Umbilical cord (tissue), 2 donors: ENCODE data around the gene KMT2E. TPM values are rescaled to one million over a fixed set of nuclear protein-coding genes. Genes with fewer than 3 reads are reported as not detected.

Experiments used
- DNase-seq: peaks from one replicate; pipeline ENCODE4 v3.0.0-alpha.2; 2015; ENCODE audit warnings: low spot score
- total RNA-seq: library from RNA; depleted of rRNA; stranded (reverse); fragments of >200 nt; gene quantifications from one replicate; pipeline ENCODE4 v1.2.3, GENCODE V29; 2014; ENCODE audit warnings: low replicate concordance; ENCODE audit not compliant: insufficient read depth

Gene KMT2E
- total RNA-seq, 1 donor from 2014 or later: 168 TPM

DNA sequence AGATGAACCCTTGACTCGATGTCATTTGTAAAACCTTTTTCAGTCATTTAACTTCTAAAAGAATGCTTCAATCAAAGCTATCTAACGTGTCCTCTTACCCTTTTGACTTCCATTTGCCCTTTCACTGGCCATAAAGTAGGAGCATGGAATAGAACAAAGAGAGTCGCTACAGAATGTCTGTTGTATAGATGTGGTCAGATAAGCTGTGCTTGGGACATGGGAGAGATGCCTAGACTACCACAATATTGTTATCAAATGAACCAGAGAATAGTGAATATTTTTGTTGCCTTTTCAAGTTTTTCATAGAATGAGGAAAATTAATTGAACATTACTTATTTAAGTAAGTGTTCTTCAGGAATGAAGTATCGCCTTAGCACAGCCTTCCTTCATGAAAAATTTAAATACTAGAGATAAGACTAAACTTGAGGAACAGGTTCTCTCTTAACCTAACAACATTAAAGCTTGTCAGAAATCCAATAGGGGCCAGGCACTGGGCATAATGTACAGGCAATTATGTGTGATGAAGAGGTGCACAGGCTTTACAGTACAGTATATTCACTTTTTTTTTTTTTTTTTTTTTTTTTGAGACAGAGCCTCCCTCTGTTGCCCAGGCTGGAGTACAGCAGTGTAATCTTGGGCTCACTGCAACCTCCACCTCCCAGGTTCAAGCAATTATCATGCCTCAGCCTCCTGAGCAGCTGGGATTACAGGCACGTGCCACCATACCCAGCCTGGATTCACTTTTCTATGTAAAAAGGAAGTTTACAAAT lies 7.5 kb upstream of the KMT2E start:
- DNase-seq: peak; percentile 50

DNA sequence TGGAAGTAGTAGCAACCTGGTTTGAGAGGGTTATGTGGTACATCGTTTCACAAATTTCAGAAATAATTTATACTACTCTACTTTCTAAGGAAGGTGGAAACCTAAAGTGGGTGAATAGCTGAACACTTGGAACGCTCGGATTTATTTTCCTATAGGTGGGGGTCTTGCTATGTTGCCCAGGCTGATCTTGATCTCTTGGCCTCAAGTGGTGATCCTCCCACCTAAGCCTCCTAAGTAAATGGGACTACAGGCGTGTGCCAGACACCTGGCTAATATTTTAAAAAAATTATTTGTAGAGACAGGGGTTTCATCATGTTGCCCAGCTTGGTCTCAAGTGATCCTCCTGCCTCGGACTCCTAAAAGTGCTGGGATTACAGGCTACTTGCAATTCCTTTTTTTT lies 6.7 kb upstream of the KMT2E start:
- DNase-seq: no peak

DNA sequence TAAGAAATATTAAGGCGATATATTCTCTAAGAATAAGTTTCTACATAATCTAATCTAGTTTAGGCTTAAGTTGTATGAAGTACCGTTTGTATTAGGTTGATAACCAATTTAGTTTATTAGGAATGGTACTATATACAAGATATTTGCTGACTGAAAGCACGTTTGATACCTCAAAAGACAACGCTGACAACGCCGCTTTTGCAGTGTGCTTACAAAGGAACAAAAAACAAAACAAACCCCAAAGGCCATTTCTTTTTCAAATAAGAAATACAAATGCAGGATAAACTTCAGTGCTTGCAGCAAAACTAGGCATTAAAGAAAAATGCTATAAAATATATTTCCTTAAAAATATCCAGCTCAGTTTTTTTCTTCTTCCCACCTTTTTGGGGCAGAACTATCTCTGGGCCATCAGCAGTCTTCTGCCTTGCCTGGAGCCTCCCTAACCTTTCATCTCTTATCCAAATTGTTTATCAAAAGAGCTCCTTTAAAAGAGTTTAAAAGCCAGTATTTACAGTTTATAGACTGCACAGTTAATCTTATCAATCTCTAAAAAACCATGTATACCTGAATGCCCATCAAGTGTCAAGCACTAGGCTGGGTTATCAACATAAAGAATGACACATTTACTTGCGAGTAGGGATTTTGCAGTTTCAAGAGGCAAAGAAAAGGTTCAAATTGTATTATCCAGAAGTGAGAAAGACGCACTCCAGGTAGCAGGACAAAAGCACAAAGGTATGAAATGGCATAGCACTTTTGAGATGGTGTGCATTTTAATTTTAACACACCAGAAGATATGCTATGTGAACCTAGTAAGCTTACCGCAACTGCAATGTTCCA lies 4.1 kb upstream of the KMT2E start:
- DNase-seq: no peak

DNA sequence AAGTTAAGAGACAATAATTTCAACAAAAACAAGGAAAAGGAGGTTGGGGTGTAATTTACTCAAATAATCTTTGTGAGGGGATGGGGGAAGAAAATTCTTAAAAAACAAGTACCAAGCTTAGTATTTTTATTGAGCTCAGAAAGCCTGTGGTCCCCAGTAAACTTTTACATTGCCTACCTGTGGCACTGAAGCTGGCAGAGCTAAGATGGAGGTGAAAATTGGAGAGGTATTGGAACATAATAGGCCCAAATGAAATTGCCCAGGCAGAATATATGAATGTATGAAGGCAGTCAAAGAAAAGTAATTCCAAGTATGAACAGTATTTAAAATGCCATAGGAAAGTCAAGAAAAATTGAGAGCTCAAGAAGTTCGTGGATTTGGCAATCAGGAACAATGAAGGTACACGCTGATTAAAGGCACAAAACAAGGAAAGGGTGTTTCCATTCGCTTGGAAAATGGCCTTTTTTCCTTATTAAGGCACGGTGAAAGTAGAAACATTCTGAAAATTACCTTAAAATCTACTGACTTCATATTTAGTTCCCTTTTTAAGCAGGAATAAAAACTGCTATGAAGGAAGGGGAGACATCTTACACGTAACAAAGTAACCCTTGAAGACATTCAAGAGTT lies 3.4 kb upstream of the KMT2E start:
- DNase-seq: no peak

DNA sequence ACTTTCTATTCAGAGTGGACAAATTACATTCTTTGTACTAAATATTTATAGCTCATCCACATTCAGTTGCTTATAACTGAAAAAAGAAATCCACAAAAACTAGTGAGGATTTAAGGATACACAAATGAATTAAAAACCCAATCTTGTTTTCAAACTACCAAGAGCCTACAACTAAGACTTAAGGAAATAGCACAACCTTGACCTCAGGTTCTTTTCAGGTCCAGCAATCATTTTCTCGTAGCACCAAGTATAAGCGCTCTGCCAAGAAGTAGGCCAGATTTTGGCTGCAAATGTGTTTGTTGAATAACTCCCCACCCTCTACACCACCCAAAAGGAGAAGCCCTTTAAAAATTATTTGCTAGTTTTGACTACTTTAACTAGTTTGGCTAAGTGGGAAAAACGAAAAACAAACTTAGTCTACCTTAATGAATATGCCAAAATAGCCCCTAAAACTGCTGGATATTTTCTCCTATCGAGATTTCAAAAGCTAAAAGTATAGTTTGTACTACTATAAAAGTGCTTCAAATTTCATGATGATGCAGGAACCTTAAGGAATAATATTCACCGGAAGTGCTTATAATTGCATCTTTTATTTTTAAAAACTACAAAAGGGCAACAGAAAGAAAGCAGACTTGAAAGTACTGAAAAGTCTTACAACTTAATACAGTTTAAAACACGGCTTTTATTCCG lies 2.7 kb upstream of the KMT2E start:
- DNase-seq: peak; percentile 40

DNA sequence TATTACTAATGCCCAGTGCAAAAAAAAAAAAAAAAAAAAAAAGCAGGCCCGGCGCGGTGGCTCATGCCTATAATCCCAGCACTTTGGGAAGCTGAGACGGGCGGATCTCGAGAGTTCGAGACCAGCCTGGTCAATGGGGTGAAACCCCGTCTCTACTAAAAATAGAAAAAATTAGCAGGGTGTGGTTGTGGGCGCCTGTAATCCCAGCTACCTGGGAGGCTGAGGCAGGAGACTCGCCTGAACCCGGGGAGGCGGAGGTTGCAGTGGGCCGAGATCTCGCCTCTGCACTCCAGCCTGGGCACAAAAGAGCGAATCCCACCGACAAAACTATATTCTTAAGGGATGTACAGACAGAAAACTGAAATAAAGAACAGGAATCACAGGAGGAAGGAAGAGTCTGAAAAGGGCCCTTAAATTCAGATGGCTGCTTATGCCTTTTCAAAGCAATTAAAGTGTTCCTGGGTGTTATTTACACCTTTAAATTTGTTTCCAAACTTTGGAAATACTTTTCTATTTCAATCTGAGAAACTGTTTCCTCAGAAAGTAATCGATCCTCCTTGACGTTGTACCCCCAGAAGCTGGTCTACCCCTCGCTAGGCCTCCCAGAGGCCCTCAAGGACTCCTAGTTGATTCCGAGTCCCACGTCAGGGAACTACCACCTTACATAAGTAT lies 2.0 kb upstream of the KMT2E start:
- peak; percentile 28 for DNase-seq

DNA sequence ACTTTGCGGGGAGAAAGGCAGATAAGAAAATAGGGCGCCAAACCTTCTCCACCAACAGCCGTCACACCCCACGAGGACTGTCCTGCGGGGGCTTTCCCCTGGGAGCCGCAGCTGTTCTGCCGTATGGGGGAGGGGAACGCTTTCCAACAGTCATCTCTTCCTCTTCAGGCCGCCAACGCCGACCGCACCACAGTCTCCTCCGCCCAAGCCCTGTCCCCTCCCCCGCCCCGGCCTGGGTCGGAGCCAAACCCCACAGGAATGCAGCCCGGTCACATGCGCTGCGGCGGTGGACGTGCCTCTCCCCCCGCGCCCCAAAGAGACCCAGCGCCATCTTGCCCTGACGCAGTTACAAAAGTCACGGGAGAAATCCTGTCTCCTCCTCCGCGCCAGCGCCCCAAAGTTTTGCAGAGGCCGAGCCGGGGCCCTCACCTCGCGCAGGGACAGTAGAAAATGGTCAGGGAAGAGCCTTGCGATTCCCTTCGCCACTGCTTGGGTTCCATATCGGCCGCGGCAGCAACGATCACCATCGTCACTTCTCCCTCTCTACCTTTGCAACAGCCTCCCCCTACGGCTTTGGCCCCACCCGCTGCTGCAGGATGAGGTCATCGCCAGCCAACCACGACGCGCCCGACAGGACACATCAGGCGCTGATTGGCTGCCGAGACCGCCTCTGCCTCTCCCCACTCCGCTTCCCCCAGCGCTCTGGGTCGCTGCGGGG lies 1.3 kb upstream of the KMT2E start:
- DNase-seq: peak; percentile 99

DNA sequence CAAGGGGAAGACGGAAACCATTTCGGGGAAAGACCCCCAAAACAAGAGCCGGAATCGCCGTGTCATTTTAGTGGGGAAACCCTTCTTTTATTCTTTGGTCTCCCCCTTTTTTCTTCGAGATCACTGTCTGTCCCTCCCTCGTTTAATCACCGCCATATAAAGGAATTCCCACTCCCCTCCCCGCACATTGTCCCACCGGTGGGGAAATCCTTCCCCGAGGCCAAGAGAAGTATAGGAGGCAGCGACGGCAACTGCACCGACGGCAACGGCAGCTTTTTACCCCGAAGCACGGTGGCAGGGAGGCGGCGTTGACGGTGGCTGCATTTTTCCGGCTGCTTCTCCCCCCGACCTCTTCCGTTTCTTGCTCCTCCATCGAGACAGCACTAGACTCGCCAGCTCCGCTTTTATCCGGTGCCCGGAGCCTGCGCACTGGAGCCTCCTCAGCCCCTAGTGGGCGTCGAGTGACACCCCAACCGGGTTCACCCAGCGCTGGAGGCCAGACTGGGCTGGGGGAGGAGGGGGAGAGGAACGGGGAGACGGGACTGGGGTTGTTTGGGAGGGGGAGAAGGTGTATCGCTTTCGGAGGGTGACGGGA lies 687 bp upstream of the KMT2E start:
- peak; percentile 98 for DNase-seq

DNA sequence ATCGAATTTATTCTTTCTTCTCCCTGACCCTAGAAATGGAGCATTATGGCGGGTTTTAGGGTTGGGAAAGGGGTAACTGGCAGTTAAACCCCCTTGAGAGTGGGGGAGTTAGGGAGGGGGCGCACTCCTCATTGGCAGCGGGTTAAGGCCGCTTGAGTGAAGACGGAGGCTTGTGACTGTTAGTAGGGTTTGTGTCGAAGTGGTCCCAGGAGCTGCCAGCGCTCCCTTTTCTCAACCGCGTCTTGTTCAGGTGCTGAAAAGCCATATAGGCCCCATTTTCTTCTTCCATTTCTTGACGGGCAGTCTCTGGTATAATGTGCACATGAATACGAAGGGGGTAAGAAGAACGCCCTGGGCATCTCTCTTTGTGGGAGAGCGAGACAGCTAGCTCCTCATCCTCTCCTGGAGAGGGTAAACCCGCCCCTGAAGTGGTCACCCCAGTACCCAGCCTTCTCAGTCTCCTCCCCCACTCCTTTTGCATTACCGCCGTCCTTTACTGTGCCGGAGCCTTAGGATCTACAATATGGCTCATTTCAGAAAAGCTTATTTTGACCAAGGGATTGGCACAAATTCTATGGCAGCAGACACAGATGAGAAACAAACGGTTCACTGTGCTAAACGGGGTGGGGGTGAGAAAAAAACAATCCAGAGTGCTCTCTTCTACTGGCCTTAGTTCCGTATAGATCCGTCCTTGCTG lies 836 bp downstream of the KMT2E start:
- peak; percentile 84 for DNase-seq

DNA sequence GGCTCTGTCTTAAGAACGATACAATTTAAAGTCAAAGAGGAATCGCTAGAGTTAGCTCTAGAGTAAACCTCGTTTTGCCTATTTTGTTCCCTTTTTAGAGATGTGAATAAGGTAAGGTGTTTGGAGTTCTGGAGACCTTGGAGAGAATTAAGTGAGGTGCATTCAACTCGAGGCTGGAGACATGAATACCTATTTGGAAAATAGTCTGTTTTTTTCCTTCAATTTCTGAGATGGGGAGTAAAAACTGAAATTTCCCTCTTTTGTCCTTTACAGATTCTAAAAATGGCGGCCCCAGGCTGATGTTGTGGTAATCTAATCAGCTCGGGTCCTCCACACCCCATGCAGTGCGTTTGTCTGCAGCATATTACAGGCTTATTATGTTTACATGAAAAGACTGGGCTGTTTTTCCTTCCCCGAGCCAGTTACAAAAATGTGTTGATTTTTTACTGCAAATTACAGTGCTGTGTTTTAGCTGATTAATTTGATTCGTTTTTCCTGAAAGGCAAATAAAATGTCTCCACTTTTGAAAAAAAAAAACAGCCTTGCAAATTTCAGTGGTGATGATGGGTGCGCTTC lies 1.5 kb downstream of the KMT2E start:
- DNase-seq: peak; percentile 61

DNA sequence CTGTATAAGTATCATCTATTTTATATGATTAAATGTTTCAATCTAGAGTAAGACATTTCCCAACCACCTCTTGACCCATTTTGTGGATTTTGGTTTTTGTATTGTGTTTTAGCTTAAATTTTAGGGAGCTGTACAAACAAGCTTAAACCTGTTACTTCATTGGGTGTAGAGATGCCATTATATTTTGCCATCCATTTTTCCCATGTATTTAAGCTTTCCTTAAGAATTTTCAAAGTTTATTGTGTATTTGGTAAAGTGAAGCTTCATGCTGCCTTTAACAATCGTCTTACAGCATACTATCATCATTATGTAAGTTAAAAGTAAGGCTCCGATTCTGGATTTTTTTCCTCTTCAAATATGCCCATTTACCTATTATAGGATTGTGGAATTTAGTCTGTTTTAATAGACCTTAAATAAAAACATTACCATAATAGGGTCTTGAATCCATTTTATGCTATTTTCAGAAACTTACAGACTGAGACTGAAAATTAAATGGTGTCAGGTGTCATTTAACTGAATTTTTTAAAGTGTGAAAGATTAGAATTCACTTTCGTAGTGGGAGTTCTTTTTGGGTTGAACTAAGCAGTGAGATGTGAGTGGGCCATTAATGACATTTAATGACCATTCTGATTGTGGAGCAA lies 2.2 kb downstream of the KMT2E start:
- DNase-seq: no peak

DNA sequence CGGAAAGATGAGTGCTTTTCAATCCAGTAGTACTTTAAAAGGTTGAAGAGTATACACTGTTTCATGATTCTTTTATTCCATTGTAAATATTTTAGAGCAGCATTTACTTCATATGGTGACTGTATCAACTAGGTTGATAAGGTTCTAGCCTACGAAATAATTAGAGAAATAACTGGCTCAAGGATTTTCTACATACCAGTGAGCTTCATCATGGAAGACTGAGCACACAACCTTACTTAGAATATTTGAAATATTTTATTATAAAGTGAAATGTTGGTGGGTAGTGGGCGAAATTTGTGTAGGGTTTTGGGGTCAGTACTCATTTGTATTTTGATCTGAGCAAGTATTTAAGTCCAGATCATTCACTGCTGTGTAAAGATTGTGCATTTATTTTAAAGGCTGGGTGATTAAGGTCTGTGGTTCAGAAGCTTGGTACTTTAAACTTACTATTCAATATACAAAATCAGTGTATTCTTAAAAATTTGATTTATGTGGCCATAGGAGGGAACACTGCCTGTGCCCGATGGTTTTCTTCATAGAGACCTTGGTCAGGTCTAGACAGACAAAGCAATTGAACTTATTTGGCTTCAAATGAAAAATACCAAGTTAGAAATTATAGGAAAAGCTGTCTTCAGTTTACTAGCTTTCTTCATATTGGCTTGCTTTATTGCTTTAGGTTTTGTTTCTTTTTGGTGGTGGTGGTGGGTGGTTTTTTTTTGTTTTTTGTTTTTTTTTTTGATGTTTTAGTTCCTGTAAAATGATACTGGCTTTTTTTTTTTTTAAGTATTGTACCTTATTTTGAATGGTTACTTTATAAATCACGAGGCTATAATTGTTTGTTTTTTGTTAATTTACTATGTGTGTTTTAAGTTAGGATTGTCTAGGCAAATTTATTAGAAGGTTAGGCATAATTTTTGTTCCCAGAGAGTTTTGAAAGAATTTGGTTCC lies 3.0 kb downstream of the KMT2E start:
- peak; percentile 29 for DNase-seq

DNA sequence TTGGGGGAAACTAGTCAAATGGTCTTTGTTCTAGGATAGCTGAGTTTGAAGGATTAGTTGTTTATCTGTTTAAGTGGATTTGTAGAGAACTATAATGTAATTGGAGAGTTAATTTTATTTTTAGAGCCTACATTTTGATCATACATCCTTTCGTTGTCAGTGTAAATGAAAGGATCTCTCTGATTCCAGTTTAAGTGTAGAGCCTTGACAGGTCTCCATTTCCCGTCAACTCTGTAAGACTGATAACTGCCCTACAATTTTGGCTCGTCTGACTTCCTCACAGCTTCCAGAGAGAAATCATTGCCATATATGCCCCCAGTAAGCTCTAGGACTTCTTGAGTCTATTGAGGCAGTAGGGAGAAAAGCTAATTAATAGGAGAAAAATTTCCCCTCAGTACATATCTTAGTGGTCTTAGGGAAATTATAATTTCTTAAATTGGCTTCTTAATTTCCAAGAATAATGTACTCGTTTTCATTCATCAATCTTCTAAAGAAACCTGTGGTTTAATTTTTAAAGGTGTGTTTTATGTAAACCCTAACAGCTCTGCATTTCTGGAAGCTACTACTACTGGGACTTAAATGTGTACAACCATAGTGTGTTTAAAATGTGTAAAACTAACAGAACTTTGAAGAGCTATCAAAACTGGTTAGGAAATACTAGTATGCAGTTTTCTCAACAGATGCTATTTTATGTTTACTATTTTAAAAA lies 3.8 kb downstream of the KMT2E start:
- DNase-seq: no peak

DNA sequence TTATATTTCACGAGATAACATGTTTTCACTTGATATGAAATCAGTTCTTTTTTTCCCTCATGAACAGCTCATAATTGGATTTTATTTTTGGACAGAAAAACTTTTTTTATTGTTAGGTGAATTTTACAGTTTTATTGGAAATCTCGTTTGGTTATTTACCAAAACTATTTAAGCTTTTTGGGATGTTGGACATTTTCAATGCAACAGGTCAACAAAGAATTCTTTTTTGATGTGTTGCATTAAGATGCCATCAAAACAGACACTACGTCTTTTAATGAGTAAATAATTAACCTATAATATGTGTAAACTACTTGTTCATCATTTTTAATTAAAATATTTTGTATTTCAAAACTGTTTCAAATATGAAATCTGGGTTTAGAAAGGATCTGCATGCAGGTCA lies 5.3 kb downstream of the KMT2E start:
- DNase-seq: no peak

DNA sequence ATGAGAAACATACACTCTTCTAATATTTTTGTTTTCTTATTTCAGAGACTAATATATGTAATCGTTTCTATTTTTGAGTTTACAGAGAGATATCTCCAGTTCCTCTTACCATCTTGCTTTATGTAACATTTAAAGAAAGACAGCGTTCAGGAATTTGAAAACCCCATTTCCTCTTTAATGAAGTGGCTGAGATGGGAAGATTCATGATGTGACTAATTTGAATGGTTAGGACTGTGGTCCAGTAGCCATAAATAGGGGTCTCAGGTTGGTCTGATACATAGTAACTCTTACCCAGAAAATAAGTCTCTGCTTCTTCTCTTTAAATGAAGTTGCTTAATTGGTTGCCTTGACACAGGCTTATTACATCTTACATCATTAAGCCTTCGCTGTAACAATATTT lies 6.9 kb downstream of the KMT2E start:
- no peak for DNase-seq

DNA sequence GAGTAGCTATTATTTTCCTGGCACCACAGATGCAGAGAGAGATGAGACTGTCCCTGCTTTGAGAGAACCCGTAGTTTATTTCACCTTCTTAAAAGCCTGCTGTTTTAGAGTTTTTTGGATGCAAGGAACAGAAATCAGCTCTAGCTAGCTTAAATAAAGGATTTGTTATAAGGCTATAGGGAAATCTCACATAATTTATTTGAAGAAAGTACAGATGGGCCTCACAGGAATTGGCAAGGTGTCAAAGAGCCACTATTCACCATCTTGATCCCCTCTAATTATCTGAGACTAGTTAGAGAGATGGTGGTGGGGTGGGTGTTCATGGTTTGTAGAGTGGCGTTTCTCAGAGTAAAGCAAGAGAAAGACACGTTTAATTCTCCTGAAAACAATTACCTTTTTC lies 7.3 kb downstream of the KMT2E start:
- no peak for DNase-seq

DNA sequence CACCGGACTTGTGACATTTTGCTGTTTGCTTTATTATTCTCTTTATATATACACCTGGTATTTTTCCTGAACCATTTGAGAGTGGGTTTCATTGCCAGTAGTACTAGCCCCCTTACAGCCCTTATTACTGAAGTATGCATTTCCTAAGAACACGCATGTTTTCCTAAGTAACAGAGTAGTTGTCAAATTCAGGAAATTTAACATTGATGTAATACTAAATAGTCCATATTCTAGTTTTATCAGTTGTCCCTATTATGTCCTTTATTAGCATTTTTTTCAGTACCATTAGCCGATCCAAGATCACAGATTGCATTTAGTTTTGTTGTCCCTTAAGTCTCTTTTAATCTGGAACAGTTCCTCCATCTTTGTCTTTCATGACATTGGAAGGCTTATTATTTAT lies 8.0 kb downstream of the KMT2E start:
- DNase-seq: no peak
